Right atrium auricular region (tissue), 2 donors: Measurements from ENCODE around the gene OR8D1. TPM values are rescaled to one million over a fixed set of nuclear protein-coding genes. Genes with fewer than 3 reads are reported as not detected.

Source experiments
- DNase-seq: peaks from one replicate; pipeline ENCODE4 v3.0.0-alpha.2; 2019; ENCODE audit warnings: low spot score
- H3K27ac ChIP-seq, 2 donors: fragments of 200-600 bp; sonication (generic); 1 replicate in 1 of 2; 2 replicates in 1 of 2; pipeline ENCODE4 v1.5.1; 2016 to 2019
- H3K27me3 ChIP-seq, 2 donors: fragments of 200-600 bp; sonication (generic); one replicate each; pipeline versions ENCODE4 v1.5.1 to v1.6.0; 2017 to 2019
- H3K36me3 ChIP-seq: fragments of 200-600 bp; sonication (generic); one replicate; pipeline ENCODE4 v1.5.1; 2016
- H3K4me1 ChIP-seq, 2 donors: fragments of 200-600 bp; sonication (generic); one replicate each; pipeline versions ENCODE4 v1.5.1 to v1.6.0; 2017 to 2019
- H3K4me3 ChIP-seq, 2 donors: fragments of 200-600 bp; sonication (generic); 1 replicate in 1 of 2; 2 replicates in 1 of 2; pipeline ENCODE4 v1.5.1; 2017 to 2019; ENCODE audit warnings: mild to moderate bottlenecking in 1 of 2, moderate library complexity in 1 of 2
- H3K9me3 ChIP-seq, 2 donors: fragments of 200-600 bp; sonication (generic); one replicate each; pipeline ENCODE4 v1.5.1; 2019
- CTCF ChIP-seq, 2 donors: fragments of 200-600 bp; sonication (generic); IDR thresholded peaks; one replicate each; pipeline ENCODE4 v1.5.1; 2019; ENCODE audit warnings: antibody characterized with exemption in 2 of 2
- total RNA-seq, 2 donors: library from RNA; depleted of rRNA; stranded (reverse); fragments of >200 nt; gene quantifications; one replicate each; pipeline ENCODE4 v1.1.0, GENCODE V29; 2016

The OR8D1 gene
- total RNA-seq, 2 donors from 2014 or later, result not detected

- no peak for TF ChIP-seq CTCF (IDR thresholded peaks at IDR 0.05)
- DNase-seq, result no peak
- H3K9me3 ChIP-seq, result no peaks in the 10 kb centered on the region
Observed at GRCh38 chr11:124307093-124307492, 6.7 kb downstream of the OR8D1 start.

GRCh38 chr11:124302347-124303125 is 11.2 kb downstream of the OR8D1 start:
- Histone ChIP-seq H3K27ac (no peak overlapping the region), H3K36me3 (no peaks in the 10 kb centered on the region), H3K9me3 (no peaks in the 10 kb centered on the region), H3K4me3 (no peak overlapping the region), H3K27me3 (no peaks in the 10 kb centered on the region), H3K4me1 (no peaks in the 10 kb centered on the region)
- no peak for TF ChIP-seq CTCF (IDR thresholded peaks at IDR 0.05)
- DNase-seq, result no peak

More at GRCh38 chr11:124307093-124307492, 6.7 kb downstream of the OR8D1 start:
- no peaks in the 10 kb centered on the region for H3K27me3 ChIP-seq
- H3K4me1 ChIP-seq, result no peaks in the 10 kb centered on the region
- no peak overlapping the region for H3K27ac ChIP-seq
- no peaks in the 10 kb centered on the region for H3K36me3 ChIP-seq
- H3K4me3 ChIP-seq, result no peak overlapping the region

- Histone ChIP-seq H3K9me3 (no peaks in the 10 kb centered on the region), H3K27ac (no peak overlapping the region), H3K36me3 (no peaks in the 10 kb centered on the region), H3K4me1 (no peaks in the 10 kb centered on the region), H3K27me3 (no peaks in the 10 kb centered on the region), H3K4me3 (no peak overlapping the region)
- DNase-seq, result no peak
- TF ChIP-seq CTCF (IDR thresholded peaks at IDR 0.05), result no peak
Observed at GRCh38 chr11:124301548-124301947, 12.2 kb downstream of the OR8D1 start.

GRCh38 chr11:124297921-124298320 is 15.8 kb downstream of the OR8D1 start:
- no peak for DNase-seq
- no peak for TF ChIP-seq CTCF (IDR thresholded peaks at IDR 0.05)
- Histone ChIP-seq H3K27me3 (no peaks in the 10 kb centered on the region), H3K4me3 (no peak overlapping the region), H3K9me3 (no peaks in the 10 kb centered on the region), H3K4me1 (no peaks in the 10 kb centered on the region), H3K36me3 (no peaks in the 10 kb centered on the region), H3K27ac (no peak overlapping the region)

- H3K27me3 ChIP-seq, result no peaks in the 10 kb centered on the region
- no peak for TF ChIP-seq CTCF (IDR thresholded peaks at IDR 0.05)
- no peaks in the 10 kb centered on the region for H3K36me3 ChIP-seq
- peaks cover 0 to under 1% of the 10 kb centered on the region in 2 donors for H3K9me3 ChIP-seq
- DNase-seq, result no peak
- H3K4me1 ChIP-seq, result no peaks in the 10 kb centered on the region
- H3K4me3 ChIP-seq, result no peak overlapping the region
- H3K27ac ChIP-seq, result no peak overlapping the region
Observed at GRCh38 chr11:124296016-124296415, 17.7 kb downstream of the OR8D1 start.

GRCh38 chr11:124294687-124295086 is 19.1 kb downstream of the OR8D1 start:
- DNase-seq, result no peak
- no peaks in the 10 kb centered on the region for H3K27me3 ChIP-seq
- no peak overlapping the region for H3K27ac ChIP-seq
- no peaks in the 10 kb centered on the region for H3K4me1 ChIP-seq
- H3K36me3 ChIP-seq, result no peaks in the 10 kb centered on the region
- no peak overlapping the region for H3K4me3 ChIP-seq
- H3K9me3 ChIP-seq, result peaks cover 0 to 4% of the 10 kb centered on the region in 2 donors
- no peak for TF ChIP-seq CTCF (IDR thresholded peaks at IDR 0.05)
